Activated CD8-positive, alpha-beta memory T cell treated with anti-CD3 and anti-CD28 coated beads, Interleukin-2, amount 10 ng/mL, durations not matched to agents 7 days and 5 days (primary cell): ENCODE data around the gene SNRPF. TPM values are rescaled to one million over a fixed set of nuclear protein-coding genes. Genes with fewer than 3 reads are reported as not detected.

ENCODE experiments used
- ATAC-seq: fragments of 150-1000 bp; cut with Tn5 transposase; one replicate; pipeline ENCODE4 v1.10.0; 2021; ENCODE audit warnings: moderate library complexity
- CTCF ChIA-PET: fragments of 350-600 bp; sonication (Branson Sonifier 250); formaldehyde crosslinking; loops from one replicate; lab custom pipeline; 2021; ENCODE audit warnings: antibody characterized with exemption; lab: Charles Lee
- DNase-seq: peaks from one replicate; pipeline ENCODE4 v3.0.0-alpha.2; 2020
- H3K27ac Mint-ChIP-seq: one replicate; pipeline ENCODE4 v1.8.0; 2021; ENCODE audit warnings: mild to moderate bottlenecking, mixed read lengths
- H3K27me3 Mint-ChIP-seq: one replicate; pipeline ENCODE4 v1.8.0; 2021; ENCODE audit warnings: mixed read lengths
- H3K36me3 Mint-ChIP-seq: one replicate; pipeline ENCODE4 v1.8.0; 2021; ENCODE audit warnings: mild to moderate bottlenecking, mixed read lengths
- H3K4me1 Mint-ChIP-seq: one replicate; pipeline ENCODE4 v1.8.0; 2021; ENCODE audit warnings: mixed read lengths
- H3K4me3 Mint-ChIP-seq: one replicate; pipeline ENCODE4 v1.8.0; 2021; ENCODE audit warnings: mild to moderate bottlenecking, moderate library complexity, mixed read lengths
- H3K9me3 Mint-ChIP-seq: one replicate; pipeline ENCODE4 v1.8.0; 2022; ENCODE audit warnings: low read depth, mixed read lengths
- total RNA-seq, 2 experiments: library from RNA; stranded (reverse); gene quantifications; one replicate each; pipeline ENCODE4 v1.2.3, GENCODE V29; 2021

SNRPF gene
- total RNA-seq, 2 experiments from 2014 or later, result 36.6 to 38.3 TPM

GRCh38 chr12:95877622-95878021 lies 18.9 kb downstream of the SNRPF start:
- no peaks in the 10 kb centered on the region for H3K9me3 Mint-ChIP-seq

GRCh38 chr12:95880895-95881294 lies 22.1 kb downstream of the SNRPF start:
- CTCF ChIA-PET, result no interaction called here
- ATAC-seq (no peak), DNase-seq (no peak)
- Mint-ChIP-seq H3K4me3 (no peak overlapping the region), H3K36me3 (peaks cover 1% of the 10 kb centered on the region), H3K27ac (no peak overlapping the region), H3K9me3 (no peaks in the 10 kb centered on the region), H3K4me1 (no peaks in the 10 kb centered on the region), H3K27me3 (no peaks in the 10 kb centered on the region)

More at GRCh38 chr12:95877622-95878021, 18.9 kb downstream of the SNRPF start:
- H3K36me3 Mint-ChIP-seq, result peaks cover 5% of the 10 kb centered on the region
- H3K4me3 Mint-ChIP-seq, result no peak overlapping the region
- DNase-seq, result no peak
- no peaks in the 10 kb centered on the region for H3K4me1 Mint-ChIP-seq
- no peak for ATAC-seq
- no peak overlapping the region for H3K27ac Mint-ChIP-seq
- CTCF ChIA-PET, result interaction anchor here (1.3 kb wide), 1 partner anchor 20 kb away, joined by 3 read pairs; no protein-coding TSS in a partner anchor
- no peaks in the 10 kb centered on the region for H3K27me3 Mint-ChIP-seq

GRCh38 chr12:95881331-95881955 lies 22.7 kb downstream of the SNRPF start:
- Mint-ChIP-seq H3K4me3 (no peak overlapping the region), H3K36me3 (peaks cover 1% of the 10 kb centered on the region), H3K27me3 (no peaks in the 10 kb centered on the region), H3K4me1 (no peaks in the 10 kb centered on the region), H3K9me3 (no peaks in the 10 kb centered on the region), H3K27ac (no peak overlapping the region)
- ATAC-seq (no peak), DNase-seq (no peak)
- CTCF ChIA-PET, result no interaction called here

- Mint-ChIP-seq H3K27me3 (no peaks in the 10 kb centered on the region), H3K4me3 (no peak overlapping the region), H3K9me3 (no peaks in the 10 kb centered on the region), H3K36me3 (peaks cover 1% of the 10 kb centered on the region), H3K27ac (no peak overlapping the region), H3K4me1 (no peaks in the 10 kb centered on the region)
- no peak for ATAC-seq
- DNase-seq, result no peak
- CTCF ChIA-PET, result no interaction called here
Measured at GRCh38 chr12:95882080-95882479, 23.3 kb downstream of the SNRPF start.

GRCh38 chr12:95882873-95883272 lies 24.1 kb downstream of the SNRPF start:
- ATAC-seq (no peak), DNase-seq (no peak)
- peaks cover 1% of the 10 kb centered on the region for H3K36me3 Mint-ChIP-seq
- peaks cover 2% of the 10 kb centered on the region for H3K27me3 Mint-ChIP-seq
- H3K4me3 Mint-ChIP-seq, result no peak overlapping the region
- no peaks in the 10 kb centered on the region for H3K9me3 Mint-ChIP-seq
- CTCF ChIA-PET, result interaction anchor here (0.6 kb wide), 1 partner anchor 10 kb away, joined by 3 read pairs; no protein-coding TSS in a partner anchor
- H3K4me1 Mint-ChIP-seq, result no peaks in the 10 kb centered on the region
- H3K27ac Mint-ChIP-seq, result no peak overlapping the region

GRCh38 chr12:95884998-95885397 lies 26.2 kb downstream of the SNRPF start:
- H3K4me1 Mint-ChIP-seq, result no peaks in the 10 kb centered on the region
- CTCF ChIA-PET, result no interaction called here
- no peak overlapping the region for H3K27ac Mint-ChIP-seq
- ATAC-seq (no peak), DNase-seq (no peak)
- no peak overlapping the region for H3K4me3 Mint-ChIP-seq
- no peaks in the 10 kb centered on the region for H3K9me3 Mint-ChIP-seq
- peaks cover 4% of the 10 kb centered on the region for H3K27me3 Mint-ChIP-seq
- no peaks in the 10 kb centered on the region for H3K36me3 Mint-ChIP-seq

- no peak for DNase-seq
- Mint-ChIP-seq H3K4me1 (no peaks in the 10 kb centered on the region), H3K27me3 (peaks cover 6% of the 10 kb centered on the region), H3K27ac (no peak overlapping the region), H3K36me3 (no peaks in the 10 kb centered on the region), H3K4me3 (no peak overlapping the region), H3K9me3 (no peaks in the 10 kb centered on the region)
- ATAC-seq, result no peak
- CTCF ChIA-PET, result no interaction called here
Measured at GRCh38 chr12:95887311-95887710, 28.6 kb downstream of the SNRPF start.

GRCh38 chr12:95890958-95891357 lies 32.2 kb downstream of the SNRPF start:
- CTCF ChIA-PET, result no interaction called here
- Mint-ChIP-seq H3K27ac (no peak overlapping the region), H3K36me3 (no peaks in the 10 kb centered on the region), H3K4me3 (no peak overlapping the region), H3K9me3 (no peaks in the 10 kb centered on the region), H3K4me1 (no peaks in the 10 kb centered on the region), H3K27me3 (peaks cover 10% of the 10 kb centered on the region)
- DNase-seq, result no peak
- ATAC-seq, result no peak

GRCh38 chr12:95896846-95897245 lies 38.1 kb downstream of the SNRPF start:
- Mint-ChIP-seq H3K4me3 (no peak overlapping the region), H3K4me1 (no peaks in the 10 kb centered on the region), H3K27me3 (peaks cover 15% of the 10 kb centered on the region), H3K27ac (no peak overlapping the region), H3K36me3 (no peaks in the 10 kb centered on the region), H3K9me3 (no peaks in the 10 kb centered on the region)
- CTCF ChIA-PET, result interaction anchor here (1.0 to 1.1 kb wide), 2 partner anchors 19 to 102 kb away, joined by 3 read pairs; no protein-coding TSS in a partner anchor
- DNase-seq, result no peak
- ATAC-seq, result no peak

- Mint-ChIP-seq H3K4me1 (no peaks in the 10 kb centered on the region), H3K9me3 (no peaks in the 10 kb centered on the region), H3K36me3 (no peaks in the 10 kb centered on the region), H3K4me3 (no peak overlapping the region), H3K27me3 (peaks cover 16% of the 10 kb centered on the region), H3K27ac (no peak overlapping the region)
- CTCF ChIA-PET, result no interaction called here
- no peak for DNase-seq
- no peak for ATAC-seq
Measured at GRCh38 chr12:95898081-95898480, 39.3 kb downstream of the SNRPF start.

- no peak for DNase-seq
- Mint-ChIP-seq H3K36me3 (no peaks in the 10 kb centered on the region), H3K27ac (no peak overlapping the region), H3K27me3 (peaks cover 35% of the 10 kb centered on the region), H3K4me1 (no peaks in the 10 kb centered on the region), H3K4me3 (no peak overlapping the region), H3K9me3 (peaks cover 2% of the 10 kb centered on the region)
- CTCF ChIA-PET, result interaction anchor here (0.8 to 1.2 kb wide), 2 partner anchors 9 to 10 kb away, joined by 3 read pairs; no protein-coding TSS in a partner anchor
- no peak for ATAC-seq
Measured at GRCh38 chr12:95908573-95908972, 49.8 kb downstream of the SNRPF start.

- Mint-ChIP-seq H3K4me1 (no peaks in the 10 kb centered on the region), H3K27me3 (peaks cover 32% of the 10 kb centered on the region), H3K4me3 (no peak overlapping the region), H3K27ac (no peak overlapping the region), H3K36me3 (no peaks in the 10 kb centered on the region), H3K9me3 (no peaks in the 10 kb centered on the region)
- ATAC-seq (no peak), DNase-seq (no peak)
- CTCF ChIA-PET, result no interaction called here
Measured at GRCh38 chr12:95909871-95910270, 51.1 kb downstream of the SNRPF start.
